ENCODE data around the gene P3R3URF.

Gene P3R3URF

DNA sequence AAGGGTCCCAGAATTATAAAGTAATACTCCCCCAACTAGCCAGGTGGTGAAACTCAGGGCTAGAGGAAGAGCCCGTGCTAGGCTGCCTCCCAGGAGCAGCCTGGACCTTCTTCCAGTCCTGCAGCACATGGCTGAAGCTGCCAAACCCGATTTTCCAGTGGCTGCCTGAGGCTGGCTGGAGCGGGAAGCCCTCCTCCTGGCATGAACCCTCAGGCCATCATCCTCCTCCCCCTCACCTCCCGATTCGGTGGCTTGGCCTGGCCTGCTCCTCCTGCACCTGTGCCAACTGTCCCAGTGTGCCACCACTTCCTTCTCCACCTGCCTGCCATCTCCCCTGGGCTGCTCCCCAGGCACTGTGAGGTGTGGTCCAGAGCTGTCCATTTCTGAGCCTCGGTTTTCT, 4.4 kb downstream of the P3R3URF start:
- DNase-seq, result no peak

DNA sequence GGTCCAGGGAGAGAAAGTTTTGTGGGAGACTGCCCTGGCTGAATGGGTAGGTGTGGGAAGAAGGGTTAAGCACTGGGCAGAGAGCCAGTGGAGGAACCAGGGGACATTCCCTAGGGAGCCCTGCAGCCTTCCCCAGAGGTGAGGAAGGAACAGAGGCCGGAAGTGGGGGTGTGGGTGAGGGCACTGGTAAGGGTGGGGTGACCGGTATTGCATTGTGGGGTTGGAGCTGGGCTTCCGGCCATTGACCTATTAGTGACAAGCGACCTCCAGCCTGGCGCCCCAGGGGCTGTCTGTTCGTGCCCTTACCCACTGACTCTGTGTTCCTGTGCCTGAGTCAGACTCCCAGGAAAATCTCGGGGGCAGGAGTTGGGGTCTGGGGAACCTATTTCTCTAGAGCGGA, 4.9 kb downstream of the P3R3URF start:
- DNase-seq, result no peak

DNA sequence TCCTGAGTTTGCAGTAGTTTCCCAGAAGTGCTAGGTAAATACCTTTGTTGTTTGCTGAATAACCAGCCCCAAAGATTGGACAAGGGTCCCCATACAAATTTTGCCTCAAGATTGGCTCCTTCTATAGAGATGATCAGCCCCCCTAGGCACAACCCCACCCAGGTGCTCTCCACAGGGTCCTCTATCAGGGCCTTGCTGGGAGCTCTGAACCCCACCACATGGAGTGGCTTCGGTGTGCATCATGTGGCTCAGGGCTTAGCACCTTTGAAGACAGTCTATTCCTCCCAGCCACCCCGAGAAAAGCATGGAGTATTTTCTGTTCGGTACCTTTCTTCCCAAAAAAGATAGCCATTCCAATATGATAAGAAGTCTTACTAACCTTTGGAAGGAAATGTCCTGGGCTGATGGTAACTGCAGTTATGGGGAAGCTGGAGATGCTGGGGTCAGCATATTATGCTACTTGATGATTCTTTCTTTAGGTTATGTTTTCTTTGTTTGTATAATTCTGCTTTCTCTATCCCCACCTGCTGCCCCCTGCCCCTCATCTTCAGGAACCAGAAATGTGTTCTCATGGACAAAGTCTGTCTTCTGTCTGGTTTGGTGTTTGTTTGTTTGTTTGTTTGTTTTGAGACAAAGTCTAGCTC, 6.4 kb downstream of the P3R3URF start:
- DNase-seq, result no peak

DNA sequence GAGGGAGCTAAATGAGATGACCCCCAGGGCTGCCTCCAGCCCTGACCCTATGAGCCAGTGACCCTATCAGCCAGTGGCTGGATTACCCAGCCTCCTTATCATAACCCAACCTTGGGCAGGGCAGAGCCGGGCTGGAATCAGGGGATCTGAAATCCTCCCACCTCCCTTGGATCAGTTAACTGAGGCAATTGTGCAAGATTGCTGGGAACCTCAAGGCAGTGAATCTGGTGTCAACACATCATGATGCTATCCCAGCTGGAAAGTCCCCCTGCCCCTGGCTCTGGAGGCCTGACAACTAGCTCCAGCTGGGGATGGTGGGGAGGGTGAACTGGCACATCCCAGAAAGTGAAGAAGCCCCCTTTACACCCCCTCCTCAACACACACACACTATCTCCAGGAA, 7.8 kb downstream of the P3R3URF start:
- no peak for DNase-seq

DNA sequence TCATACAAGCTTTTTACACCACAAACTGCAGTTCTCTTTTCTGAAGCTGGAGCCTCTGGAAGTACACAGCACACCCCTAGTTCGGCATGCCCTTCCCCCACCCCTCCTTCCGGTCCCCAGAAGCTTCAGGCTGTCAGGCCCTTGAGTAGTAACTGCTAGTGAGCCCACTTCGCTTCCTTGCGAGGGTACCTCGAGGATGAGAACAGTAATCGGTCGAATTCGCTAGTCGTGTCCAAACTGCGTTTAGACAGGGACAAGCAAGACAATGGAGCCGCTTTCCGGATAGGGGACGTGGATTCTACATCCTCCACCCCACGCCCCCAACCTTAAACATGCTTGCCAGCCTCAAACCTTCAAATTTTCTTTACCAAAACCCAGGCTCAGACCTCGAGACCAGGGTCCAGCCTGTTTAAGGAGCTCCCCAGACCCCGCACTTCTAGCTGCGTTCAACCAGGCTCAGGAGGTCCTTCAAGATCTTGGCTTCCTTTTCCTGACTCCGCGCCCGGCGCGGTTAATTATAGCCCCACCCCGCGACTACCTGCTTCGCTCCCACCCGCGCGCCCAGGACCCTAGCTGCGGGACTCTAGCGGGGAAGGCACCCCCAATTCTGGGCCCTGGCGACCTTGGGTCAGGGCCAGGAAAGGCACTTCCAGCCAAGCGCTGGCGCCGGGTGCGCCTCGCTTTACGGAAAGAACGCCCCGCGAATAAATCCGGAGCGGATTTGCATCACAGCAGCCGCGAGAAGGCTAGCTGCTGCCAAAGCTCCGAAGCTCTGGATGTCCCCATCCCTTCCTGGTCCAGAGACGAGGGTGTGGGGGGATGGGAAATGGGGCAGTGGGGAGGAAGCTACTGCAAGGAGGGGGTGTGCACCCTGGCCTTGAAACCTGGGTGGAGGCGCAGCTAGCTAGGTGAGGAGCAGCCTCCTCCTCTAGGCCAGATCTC, 9.5 kb downstream of the P3R3URF start:
- DNase-seq, result no peak

DNA sequence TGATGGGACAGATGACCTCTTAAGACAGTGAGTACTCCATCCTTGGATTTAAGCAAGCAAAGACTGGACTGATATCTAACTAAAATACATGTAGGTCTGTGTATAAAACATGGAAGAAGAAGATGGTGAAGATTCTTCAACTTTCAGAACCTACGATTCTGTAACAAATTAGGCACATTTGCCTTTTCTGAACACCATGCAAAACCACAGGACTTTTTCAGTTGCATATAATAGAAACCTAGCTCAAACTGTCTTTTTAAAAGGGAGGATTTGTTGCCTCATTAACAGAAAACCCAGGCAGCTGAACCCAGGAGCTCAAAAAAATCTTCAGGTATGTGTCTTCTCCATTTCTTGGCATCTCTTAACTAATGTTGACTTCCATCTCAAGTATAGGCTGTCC, 16.1 kb downstream of the P3R3URF start:
- DNase-seq, result no peak

DNA sequence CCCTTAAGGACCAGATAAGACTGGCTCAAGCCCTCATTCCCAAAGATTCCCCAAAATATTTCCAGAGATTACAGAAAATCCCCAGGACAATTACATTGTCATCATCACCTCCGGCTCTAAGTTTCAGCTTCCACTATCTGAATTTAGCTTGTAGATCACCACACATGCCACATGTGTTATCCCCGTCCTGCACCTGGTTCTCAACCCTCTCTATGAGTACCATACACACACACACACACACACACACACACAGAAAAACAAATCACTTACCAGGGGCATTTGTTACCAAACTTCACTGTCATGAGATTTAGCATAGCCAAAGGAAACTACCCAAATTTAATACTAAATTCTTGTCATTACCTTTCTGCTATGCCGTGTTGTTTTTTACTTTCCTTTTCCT, 16.8 kb downstream of the P3R3URF start:
- no peak for DNase-seq

DNA sequence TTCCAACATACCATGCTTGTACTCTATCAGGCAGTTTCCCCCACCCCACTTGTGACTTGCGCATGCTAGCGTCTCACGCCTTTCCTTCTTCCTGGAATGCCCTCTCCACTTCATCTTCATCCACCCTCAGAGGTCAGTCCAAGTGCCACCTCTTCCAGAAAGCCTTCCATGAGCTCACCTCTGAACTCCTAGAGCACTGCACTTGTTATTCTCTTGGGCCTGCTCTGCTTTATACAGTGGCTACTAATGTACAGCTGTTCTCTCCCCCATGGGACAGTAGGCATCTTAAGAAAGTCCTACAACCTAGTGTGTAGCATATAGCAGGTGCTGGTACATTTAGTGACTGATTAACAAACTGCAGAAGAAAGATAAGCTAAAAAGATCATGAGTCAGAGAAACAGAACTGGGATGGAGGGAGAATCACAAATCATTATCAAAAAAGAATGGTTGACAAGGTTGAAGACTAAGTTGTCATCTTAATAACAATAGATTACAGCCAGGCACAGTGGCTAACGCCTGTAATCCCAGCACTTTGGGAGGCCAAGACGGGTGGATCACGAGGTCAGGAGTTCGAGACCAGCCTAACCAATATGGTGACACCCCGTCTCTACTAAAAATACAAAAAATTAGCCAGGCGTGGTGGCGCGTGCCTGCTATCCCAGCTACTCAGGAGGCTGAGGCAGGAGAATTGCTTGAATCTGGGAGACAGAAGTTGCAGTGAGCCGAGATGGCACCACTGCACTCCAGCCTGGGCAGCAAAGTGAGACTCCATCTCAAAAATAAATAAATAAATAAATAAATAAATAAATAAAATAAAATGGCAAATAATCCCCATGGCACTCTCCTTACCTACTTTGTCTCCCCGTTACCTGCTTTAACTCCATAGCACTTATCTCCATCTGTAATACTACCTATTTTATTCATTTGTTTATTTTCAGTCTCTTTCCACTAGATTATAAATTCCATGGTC, 17.7 kb downstream of the P3R3URF start:
- DNase-seq, result no peak

DNA sequence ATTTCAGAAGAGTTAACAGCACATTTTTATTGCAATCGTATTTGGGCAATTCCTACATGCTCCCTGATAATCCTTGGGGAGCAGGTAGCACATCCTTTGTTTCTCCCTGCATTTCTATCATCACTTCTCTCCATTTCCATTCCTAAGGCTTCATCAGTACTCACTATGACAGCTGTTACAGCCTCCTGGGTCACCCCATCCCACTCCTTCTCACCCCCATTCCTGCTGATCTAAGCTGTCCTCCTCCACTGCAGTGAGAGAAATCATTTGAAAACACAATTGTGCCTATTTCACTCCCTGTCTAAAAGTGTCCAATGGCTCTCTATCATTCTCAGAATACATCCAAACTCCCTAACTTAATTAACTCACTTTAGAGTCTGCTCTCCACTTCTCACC, 18.4 kb downstream of the P3R3URF start:
- DNase-seq, result no peak

DNA sequence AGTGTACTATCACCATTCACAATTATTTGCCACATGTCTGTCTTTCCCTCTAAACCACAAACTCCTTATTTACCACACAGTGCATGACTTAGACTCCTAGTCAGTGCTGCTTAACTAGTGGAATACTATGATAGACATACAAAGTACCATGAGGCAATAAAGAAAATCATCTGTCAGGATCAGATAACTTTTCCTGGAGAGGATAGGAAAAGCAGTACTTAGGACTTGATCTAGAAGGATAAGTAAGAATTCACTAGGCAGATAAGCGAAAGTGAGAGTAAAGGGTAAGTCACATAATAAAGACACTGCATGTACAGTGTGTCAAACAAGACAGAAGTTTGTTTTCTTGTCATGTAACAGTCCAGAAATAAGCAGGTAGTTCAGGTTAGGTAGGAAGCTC, 22.6 kb downstream of the P3R3URF start:
- DNase-seq, result no peak

DNA sequence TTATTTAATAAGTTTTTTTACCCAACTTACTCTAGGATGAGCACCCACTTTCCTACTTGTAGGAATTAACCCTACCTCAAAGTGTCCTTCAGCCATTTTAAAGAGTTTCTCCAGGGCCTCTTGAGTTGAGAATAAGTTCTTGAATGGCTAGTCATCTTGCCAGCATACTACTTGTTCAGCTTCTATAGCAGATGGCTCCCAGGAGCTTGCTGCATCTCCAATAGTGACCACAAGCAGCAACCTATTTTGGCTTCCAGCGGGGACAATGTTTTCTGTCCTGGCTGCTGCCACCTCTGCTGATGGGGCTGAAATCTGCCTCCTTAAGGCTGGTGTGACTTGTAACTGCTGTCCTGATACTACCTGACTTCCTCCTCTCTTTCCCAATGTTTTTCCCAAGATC, 23.1 kb downstream of the P3R3URF start:
- no peak for DNase-seq

DNA sequence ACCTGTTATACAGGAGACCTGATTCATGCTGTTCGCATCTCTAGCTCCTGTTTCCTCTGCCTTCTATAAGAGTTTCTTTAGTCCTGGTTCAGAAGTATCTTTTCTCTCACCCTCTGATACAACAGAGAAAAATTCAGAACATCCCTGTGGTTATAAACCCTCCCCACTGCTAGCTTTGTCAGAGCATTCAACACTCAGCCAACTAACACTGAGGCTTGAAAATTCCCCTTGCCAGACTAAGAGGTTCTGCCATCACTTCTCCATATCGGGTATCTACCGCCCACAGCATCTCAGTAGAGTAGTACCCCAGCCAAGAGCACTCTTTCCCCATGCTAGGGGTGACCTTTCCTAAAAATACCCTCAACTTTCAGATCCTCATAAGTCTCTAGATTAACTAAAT, 24.3 kb downstream of the P3R3URF start:
- DNase-seq, result no peak

DNA sequence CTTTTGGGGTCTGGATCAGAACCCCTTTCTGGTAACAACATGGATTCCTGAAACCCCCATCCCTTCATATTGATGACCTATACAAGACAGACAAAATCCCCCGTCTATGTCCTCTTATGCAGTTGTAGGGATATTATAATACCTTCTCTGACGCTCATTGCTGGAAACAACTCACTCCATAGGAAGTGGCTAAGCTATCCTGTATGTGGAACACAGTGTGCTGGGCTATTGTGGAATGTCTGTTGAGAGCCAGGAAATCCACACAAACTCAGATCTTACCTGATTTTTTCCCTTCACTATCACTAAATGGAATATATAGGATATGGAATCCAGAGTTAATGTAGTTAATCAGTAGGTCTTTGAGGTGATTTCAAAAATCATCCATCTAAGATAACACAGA, 26.2 kb downstream of the P3R3URF start:
- no peak for DNase-seq

DNA sequence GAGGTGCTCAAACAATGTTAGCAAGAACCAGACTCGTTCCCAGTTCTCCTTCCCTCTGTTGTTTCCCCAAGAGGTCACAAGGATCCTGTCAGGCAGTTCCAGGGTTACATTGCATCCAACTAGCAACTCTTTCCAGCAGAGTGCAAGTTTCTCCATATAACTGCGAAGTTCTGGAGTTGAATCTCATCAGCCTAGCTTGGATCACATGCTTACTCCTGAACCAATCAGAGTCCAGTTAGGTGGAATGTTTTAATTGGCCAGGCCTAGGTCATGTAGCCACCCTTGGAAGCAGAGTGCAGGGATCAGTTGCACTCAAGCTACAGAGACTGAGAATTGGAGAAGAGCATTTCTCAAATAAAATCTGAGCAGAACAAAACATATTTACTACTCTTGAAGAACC, 28.0 kb downstream of the P3R3URF start:
- DNase-seq, result no peak

DNA sequence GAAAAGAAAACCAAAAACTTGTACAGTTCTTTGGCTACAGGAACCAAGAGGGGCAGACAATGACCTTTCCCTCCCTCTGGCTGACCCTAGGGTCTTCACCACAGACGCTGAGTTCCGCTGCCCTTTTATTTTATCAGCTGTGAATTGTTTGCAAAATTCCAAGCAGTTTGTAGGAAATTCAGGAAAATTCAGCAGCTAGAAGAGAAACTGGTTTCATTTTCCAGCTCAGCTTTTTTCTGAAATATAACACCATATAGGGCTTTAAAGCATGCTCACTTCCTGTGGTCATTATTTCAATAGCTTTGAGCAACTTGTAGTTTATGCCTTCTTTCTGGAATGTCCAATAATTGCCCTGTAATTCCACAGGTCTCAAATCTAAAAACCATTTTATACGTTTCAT, 38.4 kb downstream of the P3R3URF start:
- no peak for DNase-seq

DNA sequence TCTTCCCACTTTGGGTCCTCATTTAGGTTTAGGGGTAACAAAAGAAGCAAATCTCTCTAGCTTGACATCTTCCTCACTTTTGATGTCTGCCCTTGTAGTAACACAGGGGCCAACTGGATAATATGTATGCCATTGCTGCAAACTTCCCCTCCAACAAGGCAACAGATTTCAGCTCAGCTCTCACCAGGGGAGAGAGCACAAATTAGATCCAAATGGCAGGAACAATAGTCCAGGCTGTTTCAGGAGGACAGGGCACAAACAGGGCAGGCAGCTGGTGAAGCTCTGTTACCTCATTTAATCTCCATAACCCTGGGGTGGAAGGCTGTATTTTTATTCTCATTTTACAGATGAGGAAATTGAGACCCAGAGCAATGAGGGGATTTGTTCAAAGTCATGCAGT, 39.6 kb downstream of the P3R3URF start:
- no peak for DNase-seq

DNA sequence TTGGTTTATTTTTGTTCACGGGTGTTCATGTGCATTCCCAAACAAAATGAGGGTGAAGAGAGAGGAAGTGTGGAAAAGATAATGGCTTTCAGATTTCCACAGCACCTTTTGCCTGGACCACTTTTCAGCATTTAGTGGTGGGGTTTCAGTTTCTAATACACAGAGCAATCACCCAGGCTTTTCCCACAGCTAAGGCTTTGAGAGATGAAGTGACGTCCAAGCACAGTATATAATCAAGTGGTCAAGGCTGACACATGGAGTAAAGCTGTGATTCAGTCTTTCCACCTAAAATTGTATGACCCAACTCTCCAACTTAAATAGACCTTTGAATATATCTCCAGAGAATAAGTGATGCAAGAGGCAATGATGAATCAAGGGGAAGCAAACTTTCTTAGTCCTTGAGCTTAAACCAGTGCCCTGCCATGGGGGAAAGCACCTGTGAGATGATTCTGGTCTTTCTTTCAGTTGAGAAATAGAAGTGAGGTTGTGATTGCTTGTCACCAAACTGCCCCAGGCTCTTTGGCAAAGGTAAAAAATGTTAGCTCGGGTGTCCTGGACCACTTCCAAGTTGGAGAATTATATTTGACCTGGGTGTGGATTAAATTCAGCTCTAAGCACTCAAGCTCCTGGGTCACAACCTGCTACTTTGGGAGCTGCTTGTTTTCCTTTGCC, 41.5 kb downstream of the P3R3URF start:
- DNase-seq, result no peak

DNA sequence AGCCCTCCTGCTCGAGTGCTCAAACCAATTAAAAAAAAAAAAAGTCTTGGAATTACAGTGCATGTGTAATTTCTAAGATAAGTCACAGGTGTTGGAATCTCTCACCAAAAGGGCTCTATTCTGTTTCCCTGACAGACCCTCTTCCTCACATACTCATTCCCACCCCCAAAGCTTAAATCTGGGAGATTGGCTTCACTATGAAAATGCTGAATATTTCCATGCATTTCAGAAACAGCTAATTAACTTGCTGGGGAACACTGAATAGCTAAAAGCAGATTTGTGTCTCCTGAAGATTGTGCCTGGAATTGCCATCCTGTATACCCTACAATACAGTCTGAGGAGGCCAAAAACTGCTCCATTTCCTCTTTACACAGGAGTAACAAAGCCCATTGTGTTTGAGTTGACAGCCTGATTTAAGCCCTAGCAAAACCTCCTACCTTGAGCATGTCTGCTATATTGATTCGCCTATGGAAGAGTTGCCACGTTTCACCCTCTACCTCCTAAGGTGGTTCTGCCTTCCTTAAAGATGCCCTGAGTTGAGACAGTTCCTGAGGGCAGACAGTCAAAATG, 42.4 kb downstream of the P3R3URF start:
- no peak for DNase-seq

DNA sequence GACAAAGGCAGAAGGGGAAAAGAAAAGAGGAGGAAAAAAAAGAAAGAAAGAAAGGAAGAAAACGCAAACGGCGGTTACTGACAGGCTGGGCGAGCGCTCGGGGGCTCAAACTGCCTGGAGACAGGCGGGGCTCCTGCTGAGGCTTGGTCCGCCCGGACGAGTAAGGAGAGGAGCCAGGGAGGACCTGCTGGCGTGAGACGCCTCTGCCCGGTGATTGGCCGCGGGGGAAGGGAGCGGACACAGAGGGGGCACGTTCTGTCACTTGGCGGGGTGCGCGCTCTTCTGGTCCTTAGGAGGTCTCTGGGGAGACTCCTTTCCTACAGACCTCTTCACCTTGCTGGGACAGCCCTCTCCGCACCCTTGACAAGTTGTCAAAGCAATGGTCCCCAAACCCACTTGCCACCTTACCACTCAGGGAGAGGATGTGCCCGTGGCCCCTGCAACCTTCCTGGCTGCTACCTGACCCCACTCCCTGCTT, 43.1 kb downstream of the P3R3URF start:
- peak; percentile 64 for DNase-seq

DNA sequence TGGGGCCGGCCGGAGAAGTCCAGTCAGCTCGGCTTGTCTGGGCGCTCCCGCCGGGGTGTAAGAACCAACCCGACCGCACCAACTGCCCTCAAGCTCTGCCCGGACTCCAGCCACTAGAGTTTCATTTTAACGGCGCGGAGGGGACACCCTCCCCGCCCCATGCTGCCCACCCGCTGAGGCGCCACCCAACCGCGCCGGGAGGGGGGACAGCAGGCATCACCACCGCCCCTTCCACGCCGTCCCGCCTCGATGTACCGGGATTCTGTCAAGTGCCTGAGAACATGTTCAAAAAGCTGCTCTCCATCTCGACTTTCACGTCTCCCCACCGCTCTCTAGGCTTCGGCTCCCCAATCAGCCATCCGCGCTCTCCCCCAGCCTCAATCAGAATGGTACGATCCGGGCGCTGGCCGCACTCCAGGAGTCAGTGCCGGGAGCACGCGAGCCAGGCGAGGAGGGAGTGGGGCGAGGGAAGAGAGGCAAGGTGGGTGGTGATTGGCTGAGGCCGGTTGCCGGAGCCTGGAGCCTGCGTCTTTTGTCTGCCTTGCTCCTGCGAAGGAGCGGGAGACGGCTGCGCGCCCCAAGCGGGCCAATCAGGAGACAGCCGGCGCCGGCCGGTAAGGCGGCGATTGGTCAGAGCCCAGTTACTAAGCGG, 43.6 kb downstream of the P3R3URF start, which contains the start of gene PIK3R3:
PIK3R3 (minus strand) TSS at position 101 of the 652 bp plus-strand sequence. CDS start 677 bp downstream, outside the sequence.
- DNase-seq, result peak; percentile 96
